Inflammatory macrophage treated with lipopolysaccharide for 1 hour (primary cell): ENCODE results near the gene RIT2.
"Not testable (repeated sequence)": the region's sequence is repeated elsewhere in the genome, so short reads cannot be mapped to it uniquely, and the experiment has no call there.

ENCODE experiments used
- DNase-seq, 2 donors: peaks; one replicate each; pipeline ENCODE4 v3.0.0-alpha.2; 2020 to 2022

RIT2 gene

GRCh38 chr18:42743373-42744138, 371.9 kb downstream of the RIT2 start:
- no peak for DNase-seq

GRCh38 chr18:42742969-42743368, 372.5 kb downstream of the RIT2 start:
- DNase-seq = no peak

- no peak for DNase-seq
These were observed 373.0 kb downstream of the RIT2 start for GRCh38 chr18:42742474-42742873.

- DNase-seq = not testable (repeated sequence)
These were observed 373.6 kb downstream of the RIT2 start for GRCh38 chr18:42741805-42742347.

- not testable (repeated sequence) for DNase-seq
These were observed 374.2 kb downstream of the RIT2 start for GRCh38 chr18:42741299-42741698.

- no peak for DNase-seq
These were observed 379.4 kb downstream of the RIT2 start for GRCh38 chr18:42736074-42736473.

GRCh38 chr18:42734520-42734919, 381.0 kb downstream of the RIT2 start:
- DNase-seq = no peak

GRCh38 chr18:42730272-42730671, 385.2 kb downstream of the RIT2 start:
- no peak for DNase-seq

GRCh38 chr18:42719221-42719620, 396.3 kb downstream of the RIT2 start:
- DNase-seq = no peak

- DNase-seq = no peak
These were observed 403.4 kb downstream of the RIT2 start for GRCh38 chr18:42712065-42712464.

GRCh38 chr18:42707080-42707479, 408.4 kb downstream of the RIT2 start:
- DNase-seq = no peak

GRCh38 chr18:42706618-42707017, 408.9 kb downstream of the RIT2 start:
- no peak for DNase-seq

- DNase-seq = no peak
These were observed 409.4 kb downstream of the RIT2 start for GRCh38 chr18:42706029-42706608.
